Right atrium auricular region (tissue), 2 donors: ENCODE results near the gene ADH6. TPM values are rescaled to one million over a fixed set of nuclear protein-coding genes. Genes with fewer than 3 reads are reported as not detected.
"Not testable (repeated sequence)": the region's sequence is repeated elsewhere in the genome, so short reads cannot be mapped to it uniquely, and the experiment has no call there.

ENCODE experiments used
- DNase-seq: peaks from one replicate; pipeline ENCODE4 v3.0.0-alpha.2; 2019; ENCODE audit warnings: low spot score
- H3K27ac ChIP-seq, 2 donors: fragments of 200-600 bp; sonication (generic); 1 replicate in 1 of 2; 2 replicates in 1 of 2; pipeline ENCODE4 v1.5.1; 2016 to 2019
- H3K27me3 ChIP-seq, 2 donors: fragments of 200-600 bp; sonication (generic); one replicate each; pipeline versions ENCODE4 v1.5.1 to v1.6.0; 2017 to 2019
- H3K36me3 ChIP-seq: fragments of 200-600 bp; sonication (generic); one replicate; pipeline ENCODE4 v1.5.1; 2016
- H3K4me1 ChIP-seq, 2 donors: fragments of 200-600 bp; sonication (generic); one replicate each; pipeline versions ENCODE4 v1.5.1 to v1.6.0; 2017 to 2019
- H3K4me3 ChIP-seq, 2 donors: fragments of 200-600 bp; sonication (generic); 1 replicate in 1 of 2; 2 replicates in 1 of 2; pipeline ENCODE4 v1.5.1; 2017 to 2019; ENCODE audit warnings: mild to moderate bottlenecking in 1 of 2, moderate library complexity in 1 of 2
- H3K9me3 ChIP-seq, 2 donors: fragments of 200-600 bp; sonication (generic); one replicate each; pipeline ENCODE4 v1.5.1; 2019
- total RNA-seq, 2 donors: library from RNA; depleted of rRNA; stranded (reverse); fragments of >200 nt; gene quantifications; one replicate each; pipeline ENCODE4 v1.1.0, GENCODE V29; 2016
- TF ChIP-seq, protein P1 (sequence below), 2 donors: fragments of 200-600 bp; sonication (generic); IDR thresholded peaks; one replicate each; pipeline ENCODE4 v1.5.1; 2019; ENCODE audit warnings: antibody characterized with exemption in 2 of 2

ADH6 gene
- total RNA-seq, result 1 to 10 TPM in 1 of 2 donors, not detected in 1; 3.6 TPM

DNA sequence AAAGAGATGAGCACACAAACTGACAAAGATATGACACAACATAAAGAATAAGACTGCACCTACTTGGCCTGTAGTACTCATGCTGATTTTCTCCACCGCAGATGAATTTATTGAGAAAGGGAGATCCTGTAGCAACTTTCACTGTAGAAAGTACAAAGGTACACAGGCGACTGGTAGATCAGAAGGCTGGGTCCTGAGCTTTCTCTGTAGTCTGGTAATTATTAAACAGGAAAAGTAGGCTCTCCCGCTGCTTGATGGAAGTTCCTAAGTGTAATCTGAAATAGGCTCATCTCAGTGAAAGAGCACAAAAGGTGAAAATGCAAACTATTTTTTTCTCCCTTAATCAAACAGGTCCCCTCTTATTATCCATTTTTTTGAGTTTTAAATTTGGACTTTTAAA lies at the start of gene ADH6:
TSS of gene ADH6 (minus strand) at position 175 of the 400 bp plus-strand sequence. CDS start at position 81, 94 bp downstream.
- Histone ChIP-seq H3K36me3 (no peaks in the 10 kb centered on the region), H3K4me1 (no peaks in the 10 kb centered on the region), H3K9me3 (no peaks in the 10 kb centered on the region), H3K27me3 (no peaks in the 10 kb centered on the region), H3K4me3 (no peak within 1 kb of the TSS), H3K27ac (no peak within 1 kb of the TSS)
- TF ChIP-seq, protein P1, sequence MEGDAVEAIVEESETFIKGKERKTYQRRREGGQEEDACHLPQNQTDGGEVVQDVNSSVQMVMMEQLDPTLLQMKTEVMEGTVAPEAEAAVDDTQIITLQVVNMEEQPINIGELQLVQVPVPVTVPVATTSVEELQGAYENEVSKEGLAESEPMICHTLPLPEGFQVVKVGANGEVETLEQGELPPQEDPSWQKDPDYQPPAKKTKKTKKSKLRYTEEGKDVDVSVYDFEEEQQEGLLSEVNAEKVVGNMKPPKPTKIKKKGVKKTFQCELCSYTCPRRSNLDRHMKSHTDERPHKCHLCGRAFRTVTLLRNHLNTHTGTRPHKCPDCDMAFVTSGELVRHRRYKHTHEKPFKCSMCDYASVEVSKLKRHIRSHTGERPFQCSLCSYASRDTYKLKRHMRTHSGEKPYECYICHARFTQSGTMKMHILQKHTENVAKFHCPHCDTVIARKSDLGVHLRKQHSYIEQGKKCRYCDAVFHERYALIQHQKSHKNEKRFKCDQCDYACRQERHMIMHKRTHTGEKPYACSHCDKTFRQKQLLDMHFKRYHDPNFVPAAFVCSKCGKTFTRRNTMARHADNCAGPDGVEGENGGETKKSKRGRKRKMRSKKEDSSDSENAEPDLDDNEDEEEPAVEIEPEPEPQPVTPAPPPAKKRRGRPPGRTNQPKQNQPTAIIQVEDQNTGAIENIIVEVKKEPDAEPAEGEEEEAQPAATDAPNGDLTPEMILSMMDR (IDR thresholded peaks at IDR 0.05), result no peak
- DNase-seq, result no peak

GRCh38 chr4:99264927-99265326 lies 45.9 kb upstream of the ADH6 start:
- no peaks in the 10 kb centered on the region for H3K4me1 ChIP-seq
- no peaks in the 10 kb centered on the region for H3K9me3 ChIP-seq
- DNase-seq, result no peak
- no peaks in the 10 kb centered on the region for H3K36me3 ChIP-seq
- TF ChIP-seq, protein P1 (IDR thresholded peaks at IDR 0.05), result no peak
- no peak overlapping the region for H3K27ac ChIP-seq
- no peaks in the 10 kb centered on the region for H3K27me3 ChIP-seq
- no peak overlapping the region for H3K4me3 ChIP-seq

GRCh38 chr4:99252746-99253145 lies 33.7 kb upstream of the ADH6 start:
- DNase-seq, result no peak
- no peaks in the 10 kb centered on the region for H3K27me3 ChIP-seq

DNA sequence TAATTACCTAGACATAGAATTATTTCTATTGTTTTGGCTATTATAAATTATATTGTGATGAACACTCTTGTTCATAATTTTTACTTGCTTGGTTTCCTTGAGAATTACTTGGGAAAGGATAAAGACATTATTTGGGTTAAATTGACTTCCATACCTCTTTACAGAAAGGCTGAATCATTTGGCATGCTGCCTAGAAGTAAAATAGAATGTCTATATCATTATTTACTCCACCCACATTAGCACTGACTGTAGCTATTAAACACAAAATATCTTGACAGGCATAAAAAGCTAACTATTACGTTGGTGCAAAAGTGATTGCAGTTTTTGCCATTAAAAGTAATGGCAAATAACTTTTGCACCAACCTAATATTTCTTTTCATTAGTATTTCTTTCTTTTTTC lies 29.7 kb upstream of the ADH6 start:
- Histone ChIP-seq H3K27ac (no peak overlapping the region), H3K4me3 (no peak overlapping the region)
- TF ChIP-seq, protein P1 (IDR thresholded peaks at IDR 0.05), result no peak

More at GRCh38 chr4:99252746-99253145, 33.7 kb upstream of the ADH6 start:
- H3K36me3 ChIP-seq, result no peaks in the 10 kb centered on the region
- H3K4me1 ChIP-seq, result no peaks in the 10 kb centered on the region
- no peaks in the 10 kb centered on the region for H3K9me3 ChIP-seq
- TF ChIP-seq, protein P1 (IDR thresholded peaks at IDR 0.05), result no peak
- H3K27ac ChIP-seq, result no peak overlapping the region
- H3K4me3 ChIP-seq, result no peak overlapping the region

DNA sequence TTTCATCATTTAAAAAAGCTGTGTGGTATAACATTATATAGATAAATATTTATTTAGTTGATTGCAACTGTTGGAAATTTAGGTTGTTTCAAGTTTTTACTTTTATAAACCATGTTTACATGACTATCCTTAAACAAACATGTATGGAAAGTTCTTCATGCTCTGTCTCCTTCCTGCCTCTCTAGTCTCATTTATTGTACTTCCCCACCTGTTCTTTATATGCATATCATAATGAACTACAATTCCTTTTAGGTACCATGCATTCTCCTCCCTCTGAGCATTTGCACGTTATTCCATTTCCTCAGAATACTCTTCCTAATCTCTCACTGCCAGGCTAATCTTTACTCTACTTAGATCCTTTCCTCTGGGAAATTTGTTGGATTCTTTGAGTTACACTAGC lies 16.9 kb upstream of the ADH6 start:
- Histone ChIP-seq H3K36me3 (no peaks in the 10 kb centered on the region), H3K27ac (no peak overlapping the region), H3K4me3 (no peak overlapping the region), H3K27me3 (no peaks in the 10 kb centered on the region), H3K9me3 (peaks cover 0 to 5% of the 10 kb centered on the region in 2 donors), H3K4me1 (no peaks in the 10 kb centered on the region)
- TF ChIP-seq, protein P1 (IDR thresholded peaks at IDR 0.05), result no peak
- no peak for DNase-seq

More for the DNA sequence above, 29.7 kb upstream of the ADH6 start:
- DNase-seq, result no peak
- H3K4me1 ChIP-seq, result no peaks in the 10 kb centered on the region
- H3K9me3 ChIP-seq, result peaks cover 0 to 12% of the 10 kb centered on the region in 2 donors
- H3K36me3 ChIP-seq, result no peaks in the 10 kb centered on the region
- H3K27me3 ChIP-seq, result no peaks in the 10 kb centered on the region

GRCh38 chr4:99234331-99235010 lies 15.4 kb upstream of the ADH6 start:
- TF ChIP-seq, protein P1 (IDR thresholded peaks at IDR 0.05), result no peak
- Histone ChIP-seq H3K4me1 (no peaks in the 10 kb centered on the region), H3K4me3 (no peak overlapping the region), H3K27me3 (no peaks in the 10 kb centered on the region), H3K9me3 (peaks cover 0 to 13% of the 10 kb centered on the region in 2 donors), H3K27ac (no peak overlapping the region), H3K36me3 (no peaks in the 10 kb centered on the region)
- no peak for DNase-seq

- H3K27ac ChIP-seq, H3K27me3 ChIP-seq, H3K4me3 ChIP-seq, H3K36me3 ChIP-seq, DNase-seq, H3K4me1 ChIP-seq: not testable (repeated sequence)
- H3K9me3 ChIP-seq, result peaks cover 0 to 15% of the 10 kb centered on the region in 2 donors
Measured at GRCh38 chr4:99233397-99233796, 14.4 kb upstream of the ADH6 start.

- H3K9me3 ChIP-seq, result peaks cover 0 to 30% of the 10 kb centered on the region in 2 donors
- not testable (repeated sequence) for H3K27me3 ChIP-seq, H3K27ac ChIP-seq, H3K36me3 ChIP-seq, DNase-seq, H3K4me3 ChIP-seq, H3K4me1 ChIP-seq
Measured at GRCh38 chr4:99228706-99229105, 9.7 kb upstream of the ADH6 start.
